ENCODE data around the gene BMP10. TPM values are rescaled to one million over a fixed set of nuclear protein-coding genes. Genes with fewer than 3 reads are reported as not detected.

The BMP10 gene
- total RNA-seq, 6 donors from 2014 or later: not detected

- Histone ChIP-seq H3K27me3 (no peaks in the 10 kb centered on the region), H3K4me1 (no peaks in the 10 kb centered on the region), H3K27ac (no peak overlapping the region), H3K36me3 (no peaks in the 10 kb centered on the region), H3K4me3 (no peak overlapping the region), H3K9me3 (no peaks in the 10 kb centered on the region)
- TF ChIP-seq, protein P1, sequence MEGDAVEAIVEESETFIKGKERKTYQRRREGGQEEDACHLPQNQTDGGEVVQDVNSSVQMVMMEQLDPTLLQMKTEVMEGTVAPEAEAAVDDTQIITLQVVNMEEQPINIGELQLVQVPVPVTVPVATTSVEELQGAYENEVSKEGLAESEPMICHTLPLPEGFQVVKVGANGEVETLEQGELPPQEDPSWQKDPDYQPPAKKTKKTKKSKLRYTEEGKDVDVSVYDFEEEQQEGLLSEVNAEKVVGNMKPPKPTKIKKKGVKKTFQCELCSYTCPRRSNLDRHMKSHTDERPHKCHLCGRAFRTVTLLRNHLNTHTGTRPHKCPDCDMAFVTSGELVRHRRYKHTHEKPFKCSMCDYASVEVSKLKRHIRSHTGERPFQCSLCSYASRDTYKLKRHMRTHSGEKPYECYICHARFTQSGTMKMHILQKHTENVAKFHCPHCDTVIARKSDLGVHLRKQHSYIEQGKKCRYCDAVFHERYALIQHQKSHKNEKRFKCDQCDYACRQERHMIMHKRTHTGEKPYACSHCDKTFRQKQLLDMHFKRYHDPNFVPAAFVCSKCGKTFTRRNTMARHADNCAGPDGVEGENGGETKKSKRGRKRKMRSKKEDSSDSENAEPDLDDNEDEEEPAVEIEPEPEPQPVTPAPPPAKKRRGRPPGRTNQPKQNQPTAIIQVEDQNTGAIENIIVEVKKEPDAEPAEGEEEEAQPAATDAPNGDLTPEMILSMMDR (IDR thresholded peaks at IDR 0.05): no peak
- TF ChIP-seq POLR2AphosphoS5 (IDR thresholded peaks at IDR 0.05) (no peak), EP300 (IDR thresholded peaks at IDR 0.05) (no peak), POLR2A (IDR thresholded peaks at IDR 0.05) (no peak)
- WGBS, 2 donors: 90 to 96% methylated on average over 4 of the region's 4 CpGs
- ATAC-seq (ENCODE audit: low FRiP score in 2 of 2) (no peak), DNase-seq (no peak)
Observed at GRCh38 chr2:68888038-68888704, 17.0 kb upstream of the BMP10 start.

GRCh38 chr2:68885811-68886075 is 14.5 kb upstream of the BMP10 start:
- H3K4me3 ChIP-seq: no peak overlapping the region
- WGBS, 2 donors: 65 to 78% methylated on average over 3 of the region's 3 CpGs
- H3K4me1 ChIP-seq: no peaks in the 10 kb centered on the region
- no peaks in the 10 kb centered on the region for H3K27me3 ChIP-seq
- H3K27ac ChIP-seq: no peak overlapping the region
- no peak for DNase-seq
- TF ChIP-seq POLR2A (IDR thresholded peaks at IDR 0.05) (no peak), POLR2AphosphoS5 (IDR thresholded peaks at IDR 0.05) (no peak), EP300 (IDR thresholded peaks at IDR 0.05) (no peak)
- TF ChIP-seq, protein P1 (IDR thresholded peaks at IDR 0.05): no peak
- no peak for ATAC-seq (ENCODE audit: low FRiP score in 2 of 2)
- no peaks in the 10 kb centered on the region for H3K9me3 ChIP-seq
- H3K36me3 ChIP-seq: no peaks in the 10 kb centered on the region

- no peak overlapping the region for H3K4me3 ChIP-seq
Observed at GRCh38 chr2:68885074-68885810, 14.0 kb upstream of the BMP10 start.

GRCh38 chr2:68880213-68880612 is 9.0 kb upstream of the BMP10 start:
- ATAC-seq (ENCODE audit: low FRiP score in 2 of 2): no peak
- Histone ChIP-seq H3K27me3 (no peaks in the 10 kb centered on the region), H3K9me3 (no peaks in the 10 kb centered on the region), H3K4me1 (no peaks in the 10 kb centered on the region), H3K4me3 (no peak overlapping the region), H3K27ac (no peak overlapping the region), H3K36me3 (no peaks in the 10 kb centered on the region)
- DNase-seq: no peak
- TF ChIP-seq EP300 (IDR thresholded peaks at IDR 0.05) (no peak), POLR2A (IDR thresholded peaks at IDR 0.05) (no peak), POLR2AphosphoS5 (IDR thresholded peaks at IDR 0.05) (no peak)
- TF ChIP-seq, protein P1 (IDR thresholded peaks at IDR 0.05): no peak

More at GRCh38 chr2:68885074-68885810, 14.0 kb upstream of the BMP10 start:
- Histone ChIP-seq H3K9me3 (no peaks in the 10 kb centered on the region), H3K4me1 (no peaks in the 10 kb centered on the region), H3K27me3 (no peaks in the 10 kb centered on the region), H3K36me3 (no peaks in the 10 kb centered on the region), H3K27ac (no peak overlapping the region)
- WGBS, 2 donors: 88 to 97% methylated on average over 10 of the region's 10 CpGs
- DNase-seq (no peak), ATAC-seq (ENCODE audit: low FRiP score in 2 of 2) (no peak)
- TF ChIP-seq, protein P1 (IDR thresholded peaks at IDR 0.05): no peak
- no peak for TF ChIP-seq EP300 (IDR thresholded peaks at IDR 0.05)
- no peak for TF ChIP-seq POLR2A (IDR thresholded peaks at IDR 0.05)
- no peak for TF ChIP-seq POLR2AphosphoS5 (IDR thresholded peaks at IDR 0.05)

DNA sequence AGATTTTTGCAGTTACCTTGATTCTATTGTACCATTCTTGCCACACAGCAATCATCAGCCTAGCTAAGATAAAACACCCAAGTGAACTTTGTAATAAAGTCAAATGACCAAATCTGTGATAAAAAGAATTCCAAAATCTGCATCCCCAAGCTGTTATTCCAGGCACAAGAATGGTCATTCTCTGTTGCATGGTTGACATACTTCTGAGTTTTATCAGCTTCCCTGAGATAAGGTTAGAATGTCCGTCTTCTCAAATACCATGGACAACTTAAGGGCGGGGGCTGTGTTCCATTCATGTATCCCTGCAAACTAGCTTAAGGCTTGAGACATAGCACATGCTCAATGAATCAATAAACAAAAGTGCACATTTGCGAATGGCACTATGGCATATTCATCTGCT is 8.1 kb upstream of the BMP10 start:
- Histone ChIP-seq H3K27ac (no peak overlapping the region), H3K4me3 (no peak overlapping the region), H3K9me3 (no peaks in the 10 kb centered on the region), H3K36me3 (no peaks in the 10 kb centered on the region), H3K4me1 (no peaks in the 10 kb centered on the region), H3K27me3 (no peaks in the 10 kb centered on the region)
- 78 to 80% methylated on average over 3 of the region's 3 CpGs for WGBS, 2 donors
- DNase-seq: no peak
- TF ChIP-seq, protein P1 (IDR thresholded peaks at IDR 0.05): no peak
- TF ChIP-seq EP300 (IDR thresholded peaks at IDR 0.05) (no peak), POLR2AphosphoS5 (IDR thresholded peaks at IDR 0.05) (no peak), POLR2A (IDR thresholded peaks at IDR 0.05) (no peak)
- ATAC-seq (ENCODE audit: low FRiP score in 2 of 2): no peak
